Loucy (cell line): Measurements from ENCODE around the gene TPX2.

Source experiments
- H2AFZ ChIP-seq: fragments of 200-600 bp; sonication (generic); 2 replicates; pipeline ENCODE4 v1.6.0; 2016; ENCODE audit warnings: antibody characterized with exemption, mild to moderate bottlenecking, low read length, moderate library complexity
- H3F3A ChIP-seq: fragments of 200-600 bp; 2 replicates; pipeline ENCODE4 v1.6.0; 2016; ENCODE audit warnings: antibody characterized with exemption, low read depth, mild to moderate bottlenecking
- H3K27me3 ChIP-seq: fragments of 200-600 bp; sonication (generic); 2 replicates; pipeline ENCODE4 v1.6.1; 2014; ENCODE audit warnings: low read length, mild to moderate bottlenecking; ENCODE audit not compliant: insufficient read depth, poor library complexity, severe bottlenecking
- H3K36me3 ChIP-seq: fragments of 200-600 bp; sonication (generic); 2 replicates; pipeline ENCODE4 v1.6.1; 2016; ENCODE audit warnings: low read length; ENCODE audit not compliant: insufficient read depth
- H3K4me1 ChIP-seq: fragments of 200-600 bp; sonication (generic); 2 replicates; pipeline ENCODE4 v1.5.1; 2014; ENCODE audit warnings: low read length, mild to moderate bottlenecking; ENCODE audit not compliant: insufficient read depth, poor library complexity, severe bottlenecking
- H3K4me2 ChIP-seq: fragments of 200-600 bp; sonication (generic); 2 replicates; pipeline ENCODE4 v1.6.0; 2014; ENCODE audit warnings: antibody characterized with exemption, low read length, low read depth, mild to moderate bottlenecking; ENCODE audit not compliant: poor library complexity, severe bottlenecking
- H3K4me3 ChIP-seq: fragments of 200-600 bp; sonication (generic); 2 replicates; pipeline ENCODE4 v1.5.1; 2014; ENCODE audit warnings: low read length, mild to moderate bottlenecking, mixed read lengths; ENCODE audit not compliant: poor library complexity, severe bottlenecking
- H3K79me2 ChIP-seq: fragments of 200-600 bp; sonication (generic); 2 replicates; pipeline ENCODE4 v1.6.1; 2014; ENCODE audit warnings: low read length; ENCODE audit not compliant: insufficient read depth
- H3K9ac ChIP-seq: fragments of 200-600 bp; sonication (generic); 2 replicates; pipeline ENCODE4 v1.6.0; 2014; ENCODE audit warnings: mild to moderate bottlenecking, low read depth, low read length, moderate library complexity; ENCODE audit not compliant: poor library complexity, severe bottlenecking
- H3K9me2 ChIP-seq: fragments of 200-600 bp; sonication (generic); replicated peaks from 2 replicates; pipeline ENCODE4 v1.6.1; 2016; ENCODE audit warnings: low read depth, low read length, mixed read lengths
- H3K9me3 ChIP-seq: fragments of 200-600 bp; sonication (generic); 2 replicates; pipeline ENCODE4 v1.6.1; 2014; ENCODE audit warnings: mild to moderate bottlenecking, antibody characterized with exemption, low read length, low read depth; ENCODE audit not compliant: insufficient read depth
- H4K20me1 ChIP-seq: fragments of 200-600 bp; sonication (generic); 2 replicates; pipeline ENCODE4 v1.6.0; 2014; ENCODE audit warnings: antibody characterized with exemption, low read length, mild to moderate bottlenecking; ENCODE audit not compliant: insufficient read depth, poor library complexity, severe bottlenecking
- EZH2phosphoT487 ChIP-seq: fragments of 200-600 bp; IDR thresholded peaks from 2 replicates; pipeline ENCODE4 v1.6.1; 2018; ENCODE audit warnings: antibody characterized with exemption, mild to moderate bottlenecking, moderate library complexity, borderline replicate concordance
- TF ChIP-seq, protein P1 (sequence below): fragments of 200-600 bp; sonication (generic); conservative IDR thresholded peaks from 2 replicates; pipeline ENCODE4 v1.5.1; 2014; ENCODE audit warnings: mild to moderate bottlenecking, antibody characterized with exemption, low read length

Gene TPX2

DNA sequence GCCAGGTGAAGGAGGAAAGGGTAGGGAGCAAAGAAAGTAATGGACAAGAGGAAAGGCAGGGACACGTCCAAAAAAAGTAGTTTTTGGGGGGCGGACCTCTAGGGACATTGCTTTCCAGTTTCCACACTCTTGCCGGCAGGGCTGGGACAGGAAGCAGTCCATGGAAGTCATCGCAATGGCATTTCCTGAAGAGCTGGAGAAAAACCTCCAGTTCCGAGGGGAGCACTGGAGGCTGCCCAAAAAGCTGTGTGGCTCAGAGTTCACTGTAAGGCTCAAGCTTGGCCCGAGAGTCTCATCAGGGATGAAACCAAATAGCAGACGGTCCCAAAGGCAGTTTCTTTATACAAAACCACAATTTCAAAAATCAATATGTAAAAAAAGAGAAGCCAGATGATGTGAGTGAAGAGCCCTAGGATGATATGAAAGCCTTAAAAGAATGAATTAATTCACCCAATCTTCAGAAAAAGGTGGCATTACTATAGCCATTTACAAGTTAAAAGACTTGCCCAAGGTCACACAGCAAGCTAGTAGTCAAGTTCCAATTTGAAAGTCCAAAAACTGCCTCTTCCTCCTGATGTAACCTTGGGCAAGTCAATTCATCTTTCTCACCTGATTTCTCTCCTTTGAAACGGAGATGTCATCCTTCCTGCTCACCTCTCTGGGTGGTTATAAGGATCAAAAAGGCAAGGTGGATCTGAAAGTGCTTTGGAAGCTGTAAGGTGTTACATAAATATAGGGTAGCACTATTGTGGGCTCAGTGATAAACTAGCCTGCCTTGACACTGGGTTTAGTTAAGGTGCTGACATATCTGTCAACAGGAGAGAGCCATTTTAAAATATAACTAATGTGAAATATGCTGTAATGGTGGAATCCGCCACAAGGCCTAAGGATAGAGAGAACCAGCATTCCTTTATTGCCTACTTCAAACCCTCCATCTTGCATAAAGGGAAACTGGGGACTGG is 25.5 kb upstream of the TPX2 start:
- Histone ChIP-seq H4K20me1 (peaks cover 73% of the 10 kb centered on the region), H3K4me3 (peak overlapping the region; percentile 47), H3K9ac (peak overlapping the region; percentile 35), H3F3A (no peaks in the 10 kb centered on the region), H3K27me3 (no peaks in the 10 kb centered on the region), H3K4me1 (peaks cover 84% of the 10 kb centered on the region), H3K79me2 (peaks cover 98% of the 10 kb centered on the region), H3K9me2 (no peaks in the 10 kb centered on the region), H3K9me3 (no peaks in the 10 kb centered on the region), H2AFZ (no peak overlapping the region), H3K36me3 (peaks cover 24% of the 10 kb centered on the region; the same call in 1 of the 2 replicates), H3K4me2 (peak overlapping the region; percentile 98)
- no peak for TF ChIP-seq EZH2phosphoT487
- TF ChIP-seq, protein P1, sequence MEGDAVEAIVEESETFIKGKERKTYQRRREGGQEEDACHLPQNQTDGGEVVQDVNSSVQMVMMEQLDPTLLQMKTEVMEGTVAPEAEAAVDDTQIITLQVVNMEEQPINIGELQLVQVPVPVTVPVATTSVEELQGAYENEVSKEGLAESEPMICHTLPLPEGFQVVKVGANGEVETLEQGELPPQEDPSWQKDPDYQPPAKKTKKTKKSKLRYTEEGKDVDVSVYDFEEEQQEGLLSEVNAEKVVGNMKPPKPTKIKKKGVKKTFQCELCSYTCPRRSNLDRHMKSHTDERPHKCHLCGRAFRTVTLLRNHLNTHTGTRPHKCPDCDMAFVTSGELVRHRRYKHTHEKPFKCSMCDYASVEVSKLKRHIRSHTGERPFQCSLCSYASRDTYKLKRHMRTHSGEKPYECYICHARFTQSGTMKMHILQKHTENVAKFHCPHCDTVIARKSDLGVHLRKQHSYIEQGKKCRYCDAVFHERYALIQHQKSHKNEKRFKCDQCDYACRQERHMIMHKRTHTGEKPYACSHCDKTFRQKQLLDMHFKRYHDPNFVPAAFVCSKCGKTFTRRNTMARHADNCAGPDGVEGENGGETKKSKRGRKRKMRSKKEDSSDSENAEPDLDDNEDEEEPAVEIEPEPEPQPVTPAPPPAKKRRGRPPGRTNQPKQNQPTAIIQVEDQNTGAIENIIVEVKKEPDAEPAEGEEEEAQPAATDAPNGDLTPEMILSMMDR: no peak

DNA sequence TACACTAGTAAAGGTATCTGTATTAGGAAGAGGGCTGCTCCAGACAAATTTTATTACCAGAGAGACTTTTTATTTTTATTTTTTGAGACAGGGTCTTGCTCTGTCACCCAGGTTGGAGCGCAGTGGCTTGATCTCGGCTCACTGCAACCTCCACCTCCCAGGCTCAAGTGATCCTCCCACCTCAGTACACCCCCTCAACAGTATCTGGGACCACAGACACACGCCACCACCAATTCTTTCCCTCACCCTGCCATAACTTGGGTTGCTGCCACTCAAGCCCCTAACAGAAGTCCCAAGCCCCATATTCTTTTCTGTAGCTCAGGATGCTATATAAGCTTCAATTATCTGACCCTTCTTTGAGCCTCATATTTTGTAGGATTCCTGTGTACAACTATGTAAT is 23.3 kb upstream of the TPX2 start:
- Histone ChIP-seq H3K9me2 (no peaks in the 10 kb centered on the region), H3K36me3 (peaks cover 18% of the 10 kb centered on the region; the same call in 1 of the 2 replicates), H3K27me3 (no peaks in the 10 kb centered on the region), H4K20me1 (peaks cover 80% of the 10 kb centered on the region), H3K79me2 (peaks cover 100% of the 10 kb centered on the region), H3F3A (no peaks in the 10 kb centered on the region), H3K4me2 (peak overlapping the region; percentile 98), H3K4me1 (peaks cover 89% of the 10 kb centered on the region), H2AFZ (no peak overlapping the region), H3K9me3 (no peaks in the 10 kb centered on the region), H3K4me3 (peak overlapping the region; percentile 62), H3K9ac (peak overlapping the region; percentile 59)
- TF ChIP-seq, protein P1: no peak
- no peak for TF ChIP-seq EZH2phosphoT487

DNA sequence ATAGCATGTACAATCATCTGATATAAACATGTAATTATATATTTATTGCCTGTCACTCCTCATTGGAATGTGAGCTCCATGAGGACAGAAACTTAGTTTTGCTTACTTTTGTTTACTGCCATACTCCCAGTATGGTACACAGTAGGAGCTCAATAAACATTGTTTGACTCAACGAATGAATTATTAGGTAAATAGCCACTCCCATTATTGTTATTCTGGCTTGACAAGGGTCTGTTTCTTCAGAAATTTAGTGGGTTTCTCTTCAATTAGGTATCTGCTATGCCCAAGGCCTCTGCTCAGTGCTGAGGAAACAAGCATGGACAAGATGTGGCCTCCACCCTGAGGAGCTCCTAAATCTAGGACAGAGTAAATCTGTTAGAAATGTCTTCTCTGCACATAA is 22.7 kb upstream of the TPX2 start:
- H3K9me2 ChIP-seq: no peaks in the 10 kb centered on the region
- H3K4me3 ChIP-seq: peak overlapping the region; percentile 62
- H2AFZ ChIP-seq: no peak overlapping the region
- peak overlapping the region; percentile 59 for H3K9ac ChIP-seq
- peaks cover 100% of the 10 kb centered on the region for H3K79me2 ChIP-seq
- peaks cover 78% of the 10 kb centered on the region for H4K20me1 ChIP-seq
- H3K27me3 ChIP-seq: no peaks in the 10 kb centered on the region
- peaks cover 14% of the 10 kb centered on the region; the same call in 1 of the 2 replicates for H3K36me3 ChIP-seq
- no peaks in the 10 kb centered on the region for H3F3A ChIP-seq
- TF ChIP-seq EZH2phosphoT487: no peak
- TF ChIP-seq, protein P1: no peak
- H3K4me2 ChIP-seq: peak overlapping the region; percentile 98
- H3K9me3 ChIP-seq: no peaks in the 10 kb centered on the region
- peaks cover 89% of the 10 kb centered on the region for H3K4me1 ChIP-seq
